Fibroblast of pulmonary artery (primary cell): Measurements from ENCODE around the gene PPIF.
A peak's percentile ranks its signal among the peaks of the same experiment; 100 is the strongest.

Experiments used
- DNase-seq: peaks from one replicate; pipeline ENCODE4 v3.0.0-alpha.2; 2010; ENCODE audit warnings: low read depth
- H3K4me3 ChIP-seq: replicated peaks from 2 replicates; pipeline ENCODE4 v1.5.1; 2011; ENCODE audit warnings: low read depth, mild to moderate bottlenecking, control low read depth, low read length, moderate library complexity
- TF ChIP-seq, protein P1 (sequence below): IDR thresholded peaks from 2 replicates; pipeline ENCODE4 v1.5.1; 2011; ENCODE audit warnings: mild to moderate bottlenecking, control low read depth, low read length, inconsistent platforms; ENCODE audit errors: missing control alignments

Gene PPIF

DNA sequence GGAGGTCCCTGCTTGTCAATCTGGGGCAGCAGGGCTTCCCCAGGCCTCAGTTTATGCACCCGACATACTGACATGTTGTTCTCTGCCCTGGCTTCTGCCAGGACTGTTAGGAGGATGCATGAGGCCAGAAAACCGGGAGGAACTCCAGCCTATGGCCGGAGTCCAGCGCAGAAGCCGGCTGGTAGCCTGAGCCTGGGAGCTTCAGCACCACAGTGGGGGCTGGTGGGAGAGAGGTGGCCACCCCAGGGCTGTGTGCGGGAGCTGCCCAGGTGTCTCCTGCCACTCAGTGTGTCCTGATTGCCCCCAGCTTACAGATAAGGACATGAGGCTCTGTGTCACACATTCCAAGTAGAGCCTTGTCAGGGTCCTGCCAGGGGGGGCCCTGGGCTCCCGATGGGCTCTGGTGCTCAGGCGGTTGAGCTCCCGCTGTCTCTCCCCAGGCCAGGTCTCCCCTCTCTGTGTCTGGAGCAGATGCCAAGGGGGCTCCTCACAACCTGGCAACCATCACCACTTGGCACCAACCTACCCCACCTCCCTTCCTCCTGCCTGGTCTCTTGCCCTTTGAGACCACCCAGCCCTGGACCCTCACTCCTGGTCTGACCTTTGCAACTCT is 32.3 kb downstream of the PPIF start:
- no peak overlapping the region for H3K4me3 ChIP-seq
- DNase-seq: no peak
- TF ChIP-seq, protein P1, sequence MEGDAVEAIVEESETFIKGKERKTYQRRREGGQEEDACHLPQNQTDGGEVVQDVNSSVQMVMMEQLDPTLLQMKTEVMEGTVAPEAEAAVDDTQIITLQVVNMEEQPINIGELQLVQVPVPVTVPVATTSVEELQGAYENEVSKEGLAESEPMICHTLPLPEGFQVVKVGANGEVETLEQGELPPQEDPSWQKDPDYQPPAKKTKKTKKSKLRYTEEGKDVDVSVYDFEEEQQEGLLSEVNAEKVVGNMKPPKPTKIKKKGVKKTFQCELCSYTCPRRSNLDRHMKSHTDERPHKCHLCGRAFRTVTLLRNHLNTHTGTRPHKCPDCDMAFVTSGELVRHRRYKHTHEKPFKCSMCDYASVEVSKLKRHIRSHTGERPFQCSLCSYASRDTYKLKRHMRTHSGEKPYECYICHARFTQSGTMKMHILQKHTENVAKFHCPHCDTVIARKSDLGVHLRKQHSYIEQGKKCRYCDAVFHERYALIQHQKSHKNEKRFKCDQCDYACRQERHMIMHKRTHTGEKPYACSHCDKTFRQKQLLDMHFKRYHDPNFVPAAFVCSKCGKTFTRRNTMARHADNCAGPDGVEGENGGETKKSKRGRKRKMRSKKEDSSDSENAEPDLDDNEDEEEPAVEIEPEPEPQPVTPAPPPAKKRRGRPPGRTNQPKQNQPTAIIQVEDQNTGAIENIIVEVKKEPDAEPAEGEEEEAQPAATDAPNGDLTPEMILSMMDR: no peak

DNA sequence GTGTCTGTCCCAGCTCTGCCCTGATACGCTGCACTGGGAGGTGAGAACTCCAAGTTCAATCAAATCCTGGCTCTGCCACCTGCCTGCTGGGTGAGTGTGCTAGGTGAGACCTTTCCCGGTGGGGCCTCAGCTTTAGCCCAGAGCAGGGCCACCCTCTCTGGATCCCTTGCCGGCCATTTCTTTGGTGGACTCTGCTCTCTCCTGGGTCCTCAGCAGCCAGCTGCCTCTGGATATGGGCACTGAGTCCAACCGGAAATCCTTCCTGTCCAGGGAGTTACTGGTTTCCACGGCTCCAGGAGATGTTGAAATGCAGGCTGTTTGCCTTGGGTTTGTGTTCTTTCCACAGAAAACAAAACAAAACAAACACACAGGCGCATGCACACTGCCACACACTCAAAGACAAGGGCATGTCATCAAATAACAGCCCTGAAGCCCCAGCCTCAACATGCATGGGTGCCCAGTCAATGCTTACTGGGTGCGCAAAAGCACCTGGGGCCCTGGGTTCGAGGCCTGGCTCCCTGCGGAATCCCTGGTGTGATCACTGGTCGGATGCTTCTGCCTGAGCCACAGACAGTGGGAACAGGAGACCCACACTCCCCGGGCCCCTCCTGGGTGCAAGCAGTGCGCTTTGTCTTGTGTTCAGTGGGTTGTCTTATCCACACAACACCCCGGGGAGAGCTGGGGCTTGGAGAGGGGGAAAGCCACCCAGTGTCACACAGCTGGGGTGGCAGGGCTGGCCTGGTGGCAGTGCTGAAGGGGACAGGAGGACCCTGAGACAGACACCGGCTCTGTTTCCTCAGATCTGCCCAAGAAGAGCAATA is 33.1 kb downstream of the PPIF start:
- TF ChIP-seq, protein P1: no peak
- H3K4me3 ChIP-seq: no peak overlapping the region
- peak; percentile 75 for DNase-seq

DNA sequence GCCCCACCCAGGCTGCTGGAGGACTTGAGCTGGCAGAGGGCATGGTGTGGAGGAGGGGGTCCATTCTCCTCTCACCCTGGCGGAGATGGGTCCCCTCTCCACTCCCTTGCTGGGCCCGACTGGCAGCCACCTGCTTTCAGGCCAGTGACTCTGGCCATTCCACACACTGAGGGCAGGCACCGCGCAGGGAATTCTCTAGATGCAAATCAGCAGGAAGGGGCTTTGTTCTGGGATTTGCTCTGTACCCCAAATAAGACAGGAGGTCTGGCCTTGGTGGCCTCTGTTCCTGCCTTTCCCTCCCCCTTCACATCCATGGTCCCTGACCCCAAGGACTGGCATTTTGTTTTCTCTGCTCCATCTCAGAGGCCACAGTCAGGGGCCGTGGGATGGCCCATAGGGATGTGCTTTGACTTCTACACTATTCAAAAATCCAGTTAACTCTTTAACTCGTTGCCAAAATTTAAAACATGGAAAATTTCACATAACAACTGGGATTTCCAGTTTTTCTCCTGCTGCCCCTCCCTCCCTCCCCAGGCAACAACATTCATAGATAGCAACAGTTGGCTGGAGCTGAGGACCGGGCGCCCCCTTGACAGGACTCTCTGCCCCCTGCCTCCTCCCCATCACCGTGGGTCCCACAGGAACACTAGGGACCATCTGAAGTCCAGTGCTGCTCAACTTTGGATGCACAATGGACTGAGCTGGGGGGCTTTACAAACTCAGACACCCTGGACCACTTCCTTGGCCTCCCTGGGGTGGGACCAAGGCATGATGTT is 33.9 kb downstream of the PPIF start:
- TF ChIP-seq, protein P1: no peak
- no peak for DNase-seq
- no peak overlapping the region for H3K4me3 ChIP-seq

DNA sequence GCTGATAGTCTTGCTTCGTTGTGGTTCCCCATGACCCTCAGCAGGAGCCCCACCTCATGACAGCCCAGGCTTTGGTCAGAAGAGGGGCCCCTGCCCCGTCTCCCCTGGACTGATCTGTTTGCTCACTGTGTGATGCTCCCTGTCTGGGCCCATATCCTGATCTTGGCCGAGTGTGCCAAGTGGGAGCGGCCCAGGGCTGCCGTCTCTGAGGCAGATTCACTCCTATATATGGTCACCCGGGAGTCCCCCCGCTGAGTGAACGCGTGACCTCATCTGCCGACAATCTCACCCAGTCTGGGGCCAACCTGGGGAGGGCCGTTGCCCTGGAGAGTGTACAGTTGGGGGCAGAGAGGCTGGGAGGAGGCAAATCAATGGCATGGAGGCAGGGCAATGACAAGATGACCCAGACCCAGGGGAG is 34.5 kb downstream of the PPIF start:
- H3K4me3 ChIP-seq: no peak overlapping the region
- peak; percentile 86 for DNase-seq
- TF ChIP-seq, protein P1: no peak

DNA sequence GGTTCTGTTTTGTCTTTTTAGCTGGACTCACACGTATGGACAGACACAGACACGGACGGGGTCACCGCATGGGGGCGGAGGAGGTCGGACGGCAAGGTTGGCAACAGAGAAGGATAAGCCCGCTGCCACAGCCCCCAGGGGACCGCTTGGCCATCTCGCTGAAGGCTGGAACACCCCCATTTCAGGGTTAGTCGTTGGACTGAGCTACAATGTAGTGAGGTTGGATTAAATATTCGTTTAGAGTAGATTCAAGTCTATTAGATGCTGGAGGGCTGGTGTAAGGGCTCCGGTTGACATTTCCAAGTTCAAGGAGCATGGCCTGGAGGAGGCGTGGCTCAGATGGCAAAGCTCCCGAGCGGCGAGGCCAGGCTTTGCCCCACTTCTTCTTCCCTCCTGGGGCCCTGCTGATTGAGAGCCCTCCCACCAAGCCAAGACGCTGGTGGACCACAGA is 35.2 kb downstream of the PPIF start:
- TF ChIP-seq, protein P1: no peak
- no peak overlapping the region for H3K4me3 ChIP-seq
- no peak for DNase-seq

DNA sequence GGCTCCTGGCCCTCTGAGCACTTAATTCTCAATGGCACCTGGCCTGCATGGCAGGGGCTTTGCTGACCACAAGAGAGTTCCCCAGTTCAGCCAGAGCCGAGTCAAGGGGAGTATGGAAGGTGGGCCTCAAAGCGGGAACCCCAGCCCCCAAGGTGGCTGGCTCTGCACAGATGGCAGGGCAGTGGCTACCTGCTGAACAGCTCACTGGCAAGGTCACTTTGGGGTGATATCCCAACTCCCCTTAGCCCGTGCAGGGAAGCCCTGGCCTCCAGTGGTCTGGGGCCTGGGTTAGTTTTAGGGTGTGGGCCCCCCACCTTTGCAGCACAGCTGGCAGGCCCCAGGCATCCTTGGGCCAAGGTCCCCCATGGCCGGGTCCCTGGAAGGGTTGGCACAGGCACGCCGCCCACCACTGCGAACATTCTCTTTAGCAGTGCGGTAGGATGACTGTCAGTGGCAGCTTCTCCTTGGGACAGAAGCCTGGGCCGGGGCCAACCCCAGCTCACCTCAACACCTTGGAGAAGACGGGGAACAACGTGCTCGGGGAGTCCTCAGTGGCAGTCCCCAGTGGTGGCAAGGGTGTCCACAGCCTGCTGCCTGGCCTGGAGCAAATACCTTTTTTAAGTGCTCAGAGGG is 36.8 kb downstream of the PPIF start:
- TF ChIP-seq, protein P1: no peak
- no peak overlapping the region for H3K4me3 ChIP-seq
- no peak for DNase-seq
